Astrocyte (in vitro differentiated cells and primary cell): ENCODE measurements around the gene FAF1.

ENCODE experiments used
- EZH2 ChIP-seq: IDR thresholded peaks from 2 replicates; pipeline ENCODE4 v1.6.1; 2012; ENCODE audit warnings: mild to moderate bottlenecking, low read length, inconsistent platforms; ENCODE audit not compliant: insufficient read depth
- TF ChIP-seq, protein P1 (sequence below): IDR thresholded peaks from 2 replicates; pipeline ENCODE4 v1.5.1; 2011; ENCODE audit warnings: low read depth, mild to moderate bottlenecking, inconsistent platforms, low read length, moderate library complexity; ENCODE audit not compliant: insufficient read depth

DNA sequence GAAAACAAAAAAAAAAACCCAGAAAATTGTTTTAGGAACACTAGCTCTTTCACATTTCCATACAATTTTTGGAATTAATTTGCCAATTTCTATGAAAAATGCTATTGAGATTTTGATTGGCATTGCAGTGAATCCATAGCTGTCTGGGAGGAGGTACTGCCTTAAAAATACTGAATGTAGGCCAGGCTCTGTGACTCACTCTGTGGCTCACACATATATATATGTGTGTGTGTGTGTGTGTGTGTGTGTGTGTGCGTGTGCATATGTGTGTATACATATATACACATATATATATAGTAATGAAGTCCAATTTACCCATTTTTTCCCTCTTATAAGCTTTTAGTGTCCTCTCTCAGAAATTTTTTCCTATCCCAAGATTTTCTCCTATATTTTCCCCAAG, 322.6 kb downstream of the FAF1 start:
- TF ChIP-seq, protein P1, sequence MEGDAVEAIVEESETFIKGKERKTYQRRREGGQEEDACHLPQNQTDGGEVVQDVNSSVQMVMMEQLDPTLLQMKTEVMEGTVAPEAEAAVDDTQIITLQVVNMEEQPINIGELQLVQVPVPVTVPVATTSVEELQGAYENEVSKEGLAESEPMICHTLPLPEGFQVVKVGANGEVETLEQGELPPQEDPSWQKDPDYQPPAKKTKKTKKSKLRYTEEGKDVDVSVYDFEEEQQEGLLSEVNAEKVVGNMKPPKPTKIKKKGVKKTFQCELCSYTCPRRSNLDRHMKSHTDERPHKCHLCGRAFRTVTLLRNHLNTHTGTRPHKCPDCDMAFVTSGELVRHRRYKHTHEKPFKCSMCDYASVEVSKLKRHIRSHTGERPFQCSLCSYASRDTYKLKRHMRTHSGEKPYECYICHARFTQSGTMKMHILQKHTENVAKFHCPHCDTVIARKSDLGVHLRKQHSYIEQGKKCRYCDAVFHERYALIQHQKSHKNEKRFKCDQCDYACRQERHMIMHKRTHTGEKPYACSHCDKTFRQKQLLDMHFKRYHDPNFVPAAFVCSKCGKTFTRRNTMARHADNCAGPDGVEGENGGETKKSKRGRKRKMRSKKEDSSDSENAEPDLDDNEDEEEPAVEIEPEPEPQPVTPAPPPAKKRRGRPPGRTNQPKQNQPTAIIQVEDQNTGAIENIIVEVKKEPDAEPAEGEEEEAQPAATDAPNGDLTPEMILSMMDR, result no peak
- TF ChIP-seq EZH2, result no peak
